Measurements from ENCODE around the gene RABL2B.

Gene RABL2B

GRCh38 chr22:50722048-50722701, 61.3 kb downstream of the RABL2B start:
- DNase-seq, result no peak

DNA sequence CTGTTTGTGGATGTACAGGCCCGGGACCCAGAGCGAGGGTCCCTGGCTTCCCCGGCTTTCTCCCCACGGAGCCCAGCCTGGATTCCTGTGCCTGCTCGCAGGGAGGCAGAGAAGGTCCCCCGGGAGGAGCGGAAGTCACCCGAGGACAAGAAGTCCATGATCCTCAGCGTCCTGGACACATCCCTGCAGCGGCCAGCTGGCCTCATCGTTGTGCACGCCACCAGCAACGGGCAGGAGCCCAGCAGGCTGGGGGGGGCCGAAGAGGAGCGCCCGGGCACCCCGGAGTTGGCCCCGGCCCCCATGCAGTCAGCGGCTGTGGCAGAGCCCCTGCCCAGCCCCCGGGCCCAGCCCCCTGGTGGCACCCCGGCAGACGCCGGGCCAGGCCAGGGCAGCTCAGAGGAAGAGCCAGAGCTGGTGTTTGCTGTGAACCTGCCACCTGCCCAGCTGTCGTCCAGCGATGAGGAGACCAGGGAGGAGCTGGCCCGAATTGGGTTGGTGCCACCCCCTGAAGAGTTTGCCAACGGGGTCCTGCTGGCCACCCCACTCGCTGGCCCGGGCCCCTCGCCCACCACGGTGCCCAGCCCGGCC, 62.1 kb downstream of the RABL2B start:
- no peak for DNase-seq

- no peak for DNase-seq
These were observed 62.9 kb downstream of the RABL2B start for GRCh38 chr22:50720301-50721256.

- no peak for DNase-seq
These were observed 63.6 kb downstream of the RABL2B start for GRCh38 chr22:50719814-50720300.

- no peak for DNase-seq
These were observed 65.1 kb downstream of the RABL2B start for GRCh38 chr22:50718352-50718709.

DNA sequence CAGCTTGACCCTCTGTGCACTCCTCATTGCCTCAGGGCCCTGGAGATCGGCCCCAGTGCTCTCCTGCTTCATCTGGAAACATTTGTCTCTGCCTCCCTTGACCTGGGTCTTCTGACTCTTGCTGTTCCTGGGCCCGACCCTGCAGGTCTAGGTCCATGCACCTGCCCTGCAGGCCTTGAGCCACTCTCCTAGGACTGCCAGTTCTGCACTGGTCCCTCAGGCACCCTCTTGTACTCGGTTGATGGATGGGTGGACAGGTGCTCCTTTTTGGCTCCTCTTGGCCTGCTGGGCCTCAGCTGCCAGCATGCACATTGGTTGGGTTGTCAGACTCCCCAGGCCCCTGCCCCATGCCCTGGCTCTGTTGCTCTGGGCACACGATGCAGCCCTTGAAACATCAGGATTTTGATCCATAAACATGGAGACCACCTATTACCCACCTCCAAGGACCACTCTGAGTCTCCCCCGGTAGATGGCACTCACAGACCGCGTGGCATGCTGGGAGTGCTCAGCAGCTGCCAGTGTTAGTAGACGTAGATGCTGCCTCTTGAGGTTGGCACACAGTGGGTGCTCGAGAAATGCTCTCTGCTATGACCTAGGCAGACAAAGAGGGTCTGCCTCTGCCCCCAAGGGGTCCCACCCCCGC, 65.6 kb downstream of the RABL2B start:
- DNase-seq, result no peak
